GM23248 (cell line): Measurements from ENCODE around the gene GGT6.

ENCODE experiments used
- EZH2 ChIP-seq: fragments of 200-600 bp; sonication (generic); IDR thresholded peaks from 2 replicates; pipeline ENCODE4 v1.6.1; 2018; ENCODE audit warnings: antibody characterized with exemption, mild to moderate bottlenecking; ENCODE audit not compliant: insufficient read depth, poor library complexity, severe bottlenecking
- EZH2phosphoT487 ChIP-seq: fragments of 200-600 bp; sonication (generic); IDR thresholded peaks from 2 replicates; pipeline ENCODE4 v1.6.1; 2018; ENCODE audit warnings: antibody characterized with exemption, moderate library complexity, mild to moderate bottlenecking, low read depth; ENCODE audit not compliant: insufficient read depth

GRCh38 chr17:4557626-4558346 lies 2.6 kb downstream of the GGT6 start:
- TF ChIP-seq EZH2, result no peak
- TF ChIP-seq EZH2phosphoT487, result no peak
